SW 1271 (cell line): ENCODE measurements around the gene BCAM.
A peak's percentile ranks its signal among the peaks of the same experiment; 100 is the strongest.

Source experiments
- DNase-seq, 2 experiments: peaks; one replicate each; lab custom pipeline; 2025; lab: John Stamatoyannopoulos, UW

BCAM gene

DNA sequence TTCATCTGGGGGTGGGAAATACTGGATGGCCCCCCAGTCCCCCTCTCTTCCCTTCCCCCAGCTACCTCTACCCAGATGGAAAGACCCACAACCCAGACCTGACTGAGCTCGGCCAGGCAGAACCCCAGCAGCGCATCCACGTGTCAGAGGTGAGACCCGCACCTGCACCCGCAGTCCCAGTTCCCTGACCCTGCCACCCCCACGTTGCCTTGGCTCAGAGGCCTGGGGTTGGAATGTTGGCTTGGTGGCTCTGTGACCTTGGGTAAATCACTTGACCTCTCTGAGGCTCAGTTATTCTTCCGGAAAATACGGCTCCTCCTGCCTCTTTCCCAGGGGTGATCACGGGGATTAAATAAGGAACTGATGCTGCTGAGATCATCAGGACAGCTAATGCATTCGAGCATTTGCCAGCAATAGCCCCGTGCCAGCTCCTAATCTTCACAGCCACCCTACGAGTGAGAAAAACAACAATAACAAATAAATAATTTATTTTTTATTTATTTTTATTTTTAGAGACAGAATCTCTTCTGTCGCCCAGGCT is 18.9 kb upstream of the BCAM start:
- DNase-seq, result no peak

DNA sequence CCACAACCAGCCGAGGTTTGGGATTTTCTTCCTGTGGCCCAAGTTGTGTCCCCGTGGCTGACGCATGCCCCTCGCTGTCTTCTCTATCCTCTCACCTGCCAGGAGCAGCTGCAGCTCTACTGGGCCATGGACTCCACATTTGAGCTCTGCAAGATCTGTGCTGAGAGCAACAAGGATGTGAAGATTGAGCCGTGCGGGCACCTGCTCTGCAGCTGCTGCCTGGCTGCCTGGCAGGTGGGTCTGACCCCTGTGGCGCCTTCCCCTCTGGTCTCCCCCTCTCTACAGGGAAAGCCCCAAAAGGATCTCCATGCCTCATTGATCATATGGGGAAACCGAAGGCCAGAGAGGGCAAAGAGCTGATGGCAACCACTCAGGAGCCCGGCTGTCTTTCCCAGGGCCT is 16.6 kb upstream of the BCAM start:
- DNase-seq, result no peak

DNA sequence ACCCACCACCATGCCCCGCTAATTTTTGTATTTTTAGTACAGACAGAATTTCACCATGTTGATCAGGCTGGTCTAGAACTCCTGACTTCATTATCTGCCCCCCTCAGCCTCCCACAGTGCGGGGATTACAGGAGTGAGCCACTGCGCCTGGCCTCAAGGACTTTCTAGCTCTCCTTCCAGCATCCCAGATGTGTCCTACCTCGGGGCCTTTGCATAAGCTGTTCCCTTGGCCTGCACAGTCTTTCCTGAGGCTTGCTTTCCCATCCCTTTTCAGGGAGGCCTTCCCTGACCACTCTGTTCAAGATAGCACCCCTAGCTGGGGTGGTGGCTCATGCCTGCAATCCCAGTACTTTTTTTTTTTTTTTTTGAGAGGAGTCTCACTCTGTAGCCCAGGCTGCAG is 14.3 kb upstream of the BCAM start:
- no peak for DNase-seq

DNA sequence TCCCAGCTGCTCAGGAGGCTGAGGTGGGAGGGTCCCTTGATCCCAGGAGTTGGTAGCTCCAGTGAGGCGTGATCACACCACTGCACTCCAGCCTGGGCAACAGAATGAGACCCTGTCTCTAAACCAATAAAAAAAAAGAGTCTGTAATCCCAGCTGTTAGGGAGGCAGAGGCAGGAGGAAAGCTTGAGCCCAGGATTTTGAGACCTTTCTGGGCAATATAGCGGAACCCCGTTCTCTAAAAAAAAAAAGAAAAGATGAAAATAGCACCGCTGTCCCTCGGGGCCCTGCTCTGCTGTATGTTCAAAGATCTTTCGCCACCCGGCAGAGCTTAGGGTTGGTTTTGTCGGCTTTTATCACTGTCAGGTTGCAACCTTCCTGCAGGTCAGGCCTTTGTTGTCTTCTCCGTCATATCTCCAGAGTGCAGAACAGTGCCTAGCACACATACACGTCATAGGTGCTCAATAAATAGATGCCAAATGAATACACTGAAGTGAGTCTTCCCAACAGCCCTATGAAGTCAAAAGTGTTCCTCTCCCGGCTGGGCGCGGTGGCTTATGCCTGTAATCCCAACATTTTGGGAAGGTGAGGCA is 13.4 kb upstream of the BCAM start:
- DNase-seq, result no peak

DNA sequence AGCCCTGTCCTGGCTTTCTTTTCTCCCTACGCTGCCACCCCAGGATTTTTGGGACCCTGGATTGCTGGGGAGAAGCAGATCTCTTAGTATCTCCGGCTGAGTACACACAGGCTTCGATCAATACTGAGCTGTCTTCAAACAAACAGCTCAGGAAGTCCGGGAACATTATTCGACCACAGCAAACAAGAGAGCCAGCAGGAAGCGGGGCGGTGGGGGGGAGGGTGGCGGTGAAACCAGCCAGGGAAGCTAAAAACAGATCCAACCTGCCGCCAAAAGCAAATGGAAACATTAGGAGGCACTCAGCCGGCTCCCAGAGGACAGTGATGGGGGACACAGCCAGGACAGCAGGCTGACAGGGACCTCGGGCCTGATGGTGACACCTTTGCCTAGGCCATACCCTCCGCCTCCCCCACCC is 12.2 kb upstream of the BCAM start:
- no peak for DNase-seq

DNA sequence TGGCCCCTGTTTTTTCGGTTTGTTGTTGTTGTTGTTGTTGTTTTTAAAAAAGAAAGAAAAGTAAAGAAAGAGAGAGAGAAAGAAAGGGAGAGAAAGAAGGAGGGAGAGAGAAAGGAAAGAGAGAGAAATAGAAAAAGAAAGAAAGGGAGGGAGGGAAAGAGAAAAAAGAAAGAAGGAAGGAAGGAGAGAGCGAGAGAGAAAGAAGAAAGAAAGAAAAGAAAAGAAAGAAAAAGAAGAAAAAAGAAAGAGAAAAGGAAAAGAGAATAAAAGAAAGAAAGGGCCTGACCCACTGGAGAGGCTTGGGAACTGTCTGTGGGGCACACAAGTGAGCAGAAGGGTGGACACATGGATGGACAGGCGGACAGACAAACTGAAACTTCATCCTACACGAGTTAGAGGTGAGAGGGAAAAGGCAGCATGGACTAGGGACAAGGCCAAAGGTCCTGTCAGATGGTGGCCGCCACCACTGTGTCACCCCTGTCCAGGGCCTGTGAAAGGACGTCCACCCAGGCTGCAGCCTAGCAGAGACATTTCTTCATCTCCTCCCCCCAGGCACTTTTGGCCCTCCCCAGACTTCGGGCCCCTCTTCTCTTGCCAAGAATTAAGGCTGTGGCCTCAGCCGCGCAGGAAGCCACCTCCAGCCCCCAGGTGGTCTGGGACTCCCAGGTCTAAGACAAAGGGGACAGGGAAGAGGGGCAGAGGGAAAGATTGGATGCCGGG is 9.1 kb upstream of the BCAM start:
- no peak for DNase-seq

DNA sequence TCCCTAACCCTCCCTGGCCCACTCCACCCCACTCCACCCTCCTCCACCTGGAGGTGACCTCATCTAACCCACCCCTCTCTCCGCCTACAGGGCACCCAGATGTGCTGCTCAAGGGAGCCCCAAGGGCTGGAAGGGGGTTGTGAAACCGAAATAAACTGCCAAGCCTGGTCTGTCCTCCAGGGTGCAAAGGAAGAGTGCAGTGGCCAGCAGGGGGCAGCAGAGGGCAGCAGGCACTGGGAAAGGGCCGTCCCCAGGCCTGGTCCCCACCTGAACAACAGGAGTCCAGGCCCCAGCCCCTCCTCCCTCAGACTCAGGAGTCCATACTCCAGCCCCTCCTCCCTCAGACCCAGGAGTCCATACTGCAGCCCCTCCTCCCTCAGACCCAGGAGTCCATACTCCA is 8.4 kb upstream of the BCAM start:
- DNase-seq, result peak in 1 of 2 experiments; percentile 52

DNA sequence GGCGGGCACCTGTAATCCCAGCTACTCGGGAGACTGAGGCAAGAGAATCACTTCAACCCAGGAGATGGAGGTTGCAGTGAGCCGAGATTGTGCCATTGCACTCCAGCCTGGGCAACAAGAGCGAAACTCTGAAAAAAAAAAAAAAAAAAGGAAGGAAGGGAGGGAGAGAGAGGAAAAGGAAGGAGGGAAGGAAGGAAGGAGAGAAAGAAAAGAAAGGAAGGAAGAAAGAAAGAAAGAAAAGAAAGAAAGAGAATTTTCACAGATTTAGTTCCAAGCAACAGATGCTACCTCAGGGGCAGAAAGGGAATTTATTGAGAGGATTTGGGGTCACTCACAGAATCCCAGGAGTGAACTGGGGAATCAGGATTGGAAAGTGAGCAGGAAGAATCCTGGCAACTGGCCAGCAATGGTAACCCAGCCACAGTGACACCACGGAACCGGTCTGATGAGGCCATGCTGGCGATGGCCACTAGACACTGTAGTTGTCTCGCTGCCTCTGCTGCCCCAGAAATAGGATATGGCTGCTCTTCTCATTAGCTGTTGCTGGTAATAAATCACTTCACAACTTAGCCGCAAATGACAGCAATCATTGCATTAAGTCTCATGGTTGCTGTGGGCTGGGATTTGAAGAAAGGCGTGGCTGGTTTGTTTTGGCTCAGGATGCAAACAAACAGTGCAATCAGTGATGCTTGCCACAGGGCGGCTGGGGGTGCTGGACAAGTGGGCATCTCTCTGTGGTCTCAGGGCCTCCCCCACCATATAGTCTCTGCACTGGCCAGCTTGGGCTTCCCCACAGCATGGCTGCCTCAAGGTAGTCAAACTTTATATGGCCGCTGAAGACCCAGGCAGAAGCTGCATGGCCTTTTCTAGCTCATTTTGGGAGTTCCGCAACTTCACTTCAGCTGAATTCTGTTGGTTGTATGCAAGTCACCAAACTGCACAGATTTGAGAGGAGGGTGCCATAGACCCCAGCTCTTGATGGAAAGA is 5.2 kb upstream of the BCAM start:
- DNase-seq, result no peak

DNA sequence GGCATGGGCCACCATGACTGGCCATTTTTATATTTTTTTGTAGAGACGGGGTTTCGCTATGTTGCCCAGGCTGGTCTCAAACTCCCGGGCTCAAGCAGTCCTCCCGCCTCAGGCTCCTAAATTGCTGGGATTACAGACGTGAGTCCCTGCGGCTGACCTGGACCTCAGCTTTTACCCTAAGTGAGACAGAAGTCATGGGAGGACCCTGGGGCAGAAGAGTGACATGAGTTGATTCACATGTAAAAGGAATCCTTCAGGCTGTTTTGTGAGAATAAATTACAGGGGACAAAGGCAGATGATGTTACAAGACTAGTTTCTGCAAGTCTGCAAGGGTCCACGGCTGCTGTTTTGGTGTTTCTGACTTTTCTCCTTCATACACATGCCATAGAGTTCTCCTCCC is 2.6 kb upstream of the BCAM start:
- DNase-seq, result no peak

DNA sequence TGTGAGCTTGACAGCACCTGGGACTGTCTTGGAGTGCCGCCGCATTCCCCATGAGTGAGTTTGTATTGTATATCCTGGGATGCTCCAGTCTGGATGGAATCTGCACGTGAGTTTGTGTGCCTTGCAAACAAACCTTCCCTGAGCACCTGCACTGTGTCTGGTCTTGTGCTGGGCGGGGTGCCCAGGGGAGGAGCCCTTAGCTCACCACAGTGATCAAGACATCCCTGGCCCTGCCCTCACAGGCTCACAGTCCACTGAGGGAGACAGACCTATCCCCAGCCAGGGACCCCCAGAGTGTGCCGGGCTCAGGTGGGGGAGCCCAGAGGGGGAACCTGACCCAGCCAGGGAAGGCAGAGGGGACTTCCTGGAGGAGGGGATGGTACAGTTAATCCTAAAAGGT is 1.7 kb upstream of the BCAM start:
- DNase-seq, result no peak

DNA sequence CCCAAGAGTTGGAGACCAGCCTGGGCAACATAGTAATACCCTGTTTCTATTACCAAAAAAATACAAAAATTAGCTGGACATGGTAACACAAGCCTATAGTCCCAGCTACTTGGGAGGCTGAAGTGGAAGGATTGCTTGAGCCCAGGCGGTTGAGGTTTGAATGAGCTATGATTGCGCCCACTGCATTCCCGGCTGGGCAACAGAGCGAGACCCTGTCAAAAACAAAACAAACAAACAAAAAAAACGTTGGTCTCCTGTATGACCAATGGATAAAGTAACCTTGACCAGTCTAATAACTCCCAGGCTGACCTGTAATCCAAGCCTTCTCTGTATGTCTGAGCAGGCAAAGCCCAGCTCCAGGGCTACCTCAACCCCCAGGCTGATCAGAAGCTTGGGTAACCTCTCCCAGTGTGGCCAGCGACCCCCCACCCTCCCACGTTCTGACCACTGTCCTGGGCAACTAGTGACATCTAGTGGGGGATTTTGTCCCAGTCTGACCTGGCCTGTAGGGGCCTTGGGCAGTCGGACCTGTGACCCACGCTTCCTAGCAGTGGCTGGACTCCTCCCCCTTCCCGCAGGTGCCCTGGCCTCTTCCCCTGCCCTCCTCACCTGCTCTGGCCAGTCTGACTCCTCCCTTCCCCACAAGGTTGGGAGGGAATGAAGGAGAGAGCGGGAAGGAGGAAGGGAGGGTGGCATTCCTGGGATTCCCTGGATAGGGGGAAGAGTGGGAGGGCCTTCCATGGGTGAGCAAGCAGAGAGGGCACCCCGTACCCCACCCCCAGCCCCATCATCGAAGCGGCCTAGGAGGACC is 1.0 kb upstream of the BCAM start:
- DNase-seq, result no peak

DNA sequence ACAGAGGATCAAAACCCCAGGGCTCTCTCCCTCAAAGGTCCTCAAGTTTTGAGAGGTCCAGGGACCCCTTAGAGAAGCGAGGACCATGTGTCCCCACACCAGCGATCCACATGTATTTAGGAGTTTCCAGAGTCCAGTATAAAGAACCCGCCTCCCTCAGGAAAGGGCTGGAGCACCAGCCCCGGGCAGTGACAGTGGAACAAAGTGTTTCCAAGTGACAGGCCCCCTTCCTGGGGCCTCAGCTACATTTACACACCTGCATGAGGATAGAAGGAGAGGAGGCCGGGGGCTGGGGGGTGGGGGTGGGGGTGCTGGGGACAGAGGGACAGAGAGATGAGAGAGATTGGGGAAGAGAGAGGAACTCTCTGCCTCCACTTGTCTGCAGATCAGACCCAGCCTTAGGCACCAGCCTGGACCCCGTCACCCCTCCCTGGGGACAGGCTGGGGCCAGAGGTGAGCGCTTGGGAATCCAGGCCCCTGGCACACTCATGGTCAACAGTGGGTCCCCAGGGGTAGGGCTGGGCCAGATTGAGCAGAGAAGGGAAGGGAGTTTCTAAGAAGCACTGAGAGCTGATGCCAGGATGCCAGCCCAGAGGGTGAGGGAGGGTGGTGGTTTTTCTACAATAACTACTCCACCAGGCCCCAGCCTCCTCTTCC is 802 bp downstream of the BCAM start:
- no peak for DNase-seq

DNA sequence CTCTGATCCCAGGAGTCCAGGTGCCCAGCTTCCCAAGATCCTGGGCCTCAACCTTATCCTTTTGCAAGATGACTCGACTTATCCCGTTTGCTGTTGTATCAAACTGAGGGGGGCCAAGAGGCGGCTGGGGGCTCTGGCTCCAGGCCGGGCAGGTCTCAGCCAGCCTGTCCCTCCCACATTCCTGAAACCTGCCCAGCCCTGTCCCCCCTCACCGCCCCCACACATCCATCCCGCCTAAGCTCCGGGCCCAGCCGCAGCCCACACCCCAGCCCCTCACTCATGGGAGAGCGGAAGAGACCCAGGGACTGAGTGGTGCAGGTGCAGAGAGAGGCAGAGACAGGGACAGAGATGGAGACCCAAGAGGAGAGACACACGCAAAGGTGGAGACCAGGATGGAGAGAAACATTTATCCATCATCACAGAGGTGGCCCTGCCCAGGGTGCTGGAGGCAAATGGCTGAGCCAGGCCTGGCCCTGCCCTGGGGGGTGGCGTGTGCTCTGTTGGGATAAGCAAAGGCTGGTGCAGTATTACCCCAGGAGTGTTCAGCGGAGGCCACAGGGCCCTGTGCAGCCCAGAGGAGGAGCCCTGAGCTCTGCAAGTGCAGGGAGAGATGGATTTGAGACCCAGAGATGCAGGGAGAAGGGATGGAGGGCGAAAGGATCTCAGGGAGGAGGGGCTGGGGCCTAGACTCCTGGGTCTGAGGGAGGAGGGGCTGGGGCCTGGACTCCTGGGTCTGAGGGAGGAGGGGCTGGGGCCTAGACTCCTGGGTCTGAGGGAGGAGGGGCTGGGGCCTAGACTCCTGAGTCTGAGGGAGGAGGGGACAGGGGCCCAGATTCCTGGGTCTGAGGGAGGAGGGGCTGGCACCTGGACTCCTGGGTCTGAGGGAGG is 1.6 kb downstream of the BCAM start:
- DNase-seq, result no peak

DNA sequence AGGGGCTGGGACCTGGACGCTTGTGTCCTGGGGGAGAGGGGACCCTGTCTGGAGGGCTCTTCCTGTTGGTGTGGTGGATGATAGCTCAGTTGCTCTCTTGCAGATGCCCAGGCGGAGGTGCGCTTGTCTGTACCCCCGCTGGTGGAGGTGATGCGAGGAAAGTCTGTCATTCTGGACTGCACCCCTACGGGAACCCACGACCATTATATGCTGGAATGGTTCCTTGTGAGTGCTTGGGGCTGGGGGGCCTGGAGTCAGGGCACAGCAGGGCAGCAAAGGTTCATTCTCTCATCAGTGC is 2.2 kb downstream of the BCAM start:
- DNase-seq, result no peak

DNA sequence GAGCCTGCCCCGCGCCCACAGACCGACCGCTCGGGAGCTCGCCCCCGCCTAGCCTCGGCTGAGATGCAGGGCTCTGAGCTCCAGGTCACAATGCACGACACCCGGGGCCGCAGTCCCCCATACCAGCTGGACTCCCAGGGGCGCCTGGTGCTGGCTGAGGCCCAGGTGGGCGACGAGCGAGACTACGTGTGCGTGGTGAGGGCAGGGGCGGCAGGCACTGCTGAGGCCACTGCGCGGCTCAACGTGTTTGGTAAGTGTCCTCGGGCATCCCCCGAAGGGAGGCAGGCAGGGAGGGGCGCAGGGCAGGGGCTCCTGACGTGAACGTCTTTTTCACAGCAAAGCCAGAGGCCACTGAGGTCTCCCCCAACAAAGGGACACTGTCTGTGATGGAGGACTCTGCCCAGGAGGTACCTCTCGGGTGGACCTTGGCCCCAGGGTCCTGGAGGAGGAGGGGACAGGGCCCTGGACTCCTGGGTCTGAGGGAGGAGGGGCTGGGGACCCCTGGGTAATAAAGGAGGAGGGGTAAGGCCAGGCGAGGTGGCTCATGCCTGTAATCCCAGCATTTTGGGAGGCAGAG is 3.3 kb downstream of the BCAM start:
- DNase-seq, result no peak

DNA sequence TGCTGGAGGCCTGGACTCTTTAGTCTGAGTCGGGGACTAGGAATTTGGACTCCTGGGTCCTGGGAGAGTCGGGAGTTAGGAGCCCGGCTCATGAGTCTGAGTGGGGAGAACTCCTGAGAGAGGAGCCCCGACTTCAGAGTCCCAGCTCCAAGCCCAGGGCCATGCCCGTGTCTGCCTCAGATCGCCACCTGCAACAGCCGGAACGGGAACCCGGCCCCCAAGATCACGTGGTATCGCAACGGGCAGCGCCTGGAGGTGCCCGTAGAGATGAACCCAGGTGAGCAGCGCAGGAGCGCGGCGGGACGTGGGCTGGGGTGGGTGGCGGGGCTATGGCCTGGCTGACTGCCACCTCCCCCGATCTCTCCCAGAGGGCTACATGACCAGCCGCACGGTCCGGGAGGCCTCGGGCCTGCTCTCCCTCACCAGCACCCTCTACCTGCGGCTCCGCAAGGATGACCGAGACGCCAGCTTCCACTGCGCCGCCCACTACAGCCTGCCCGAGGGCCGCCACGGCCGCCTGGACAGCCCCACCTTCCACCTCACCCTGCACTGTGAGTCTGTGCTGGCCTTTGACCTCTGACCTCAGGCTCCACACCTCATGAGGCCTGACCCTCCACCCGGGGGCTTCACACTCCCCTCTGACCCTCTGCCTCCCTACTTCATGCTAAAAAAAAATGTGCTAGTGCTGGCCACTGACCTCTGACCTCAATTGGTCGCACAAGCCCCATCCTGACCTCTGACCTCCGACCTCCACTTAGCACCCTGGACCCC is 4.4 kb downstream of the BCAM start:
- no peak for DNase-seq

DNA sequence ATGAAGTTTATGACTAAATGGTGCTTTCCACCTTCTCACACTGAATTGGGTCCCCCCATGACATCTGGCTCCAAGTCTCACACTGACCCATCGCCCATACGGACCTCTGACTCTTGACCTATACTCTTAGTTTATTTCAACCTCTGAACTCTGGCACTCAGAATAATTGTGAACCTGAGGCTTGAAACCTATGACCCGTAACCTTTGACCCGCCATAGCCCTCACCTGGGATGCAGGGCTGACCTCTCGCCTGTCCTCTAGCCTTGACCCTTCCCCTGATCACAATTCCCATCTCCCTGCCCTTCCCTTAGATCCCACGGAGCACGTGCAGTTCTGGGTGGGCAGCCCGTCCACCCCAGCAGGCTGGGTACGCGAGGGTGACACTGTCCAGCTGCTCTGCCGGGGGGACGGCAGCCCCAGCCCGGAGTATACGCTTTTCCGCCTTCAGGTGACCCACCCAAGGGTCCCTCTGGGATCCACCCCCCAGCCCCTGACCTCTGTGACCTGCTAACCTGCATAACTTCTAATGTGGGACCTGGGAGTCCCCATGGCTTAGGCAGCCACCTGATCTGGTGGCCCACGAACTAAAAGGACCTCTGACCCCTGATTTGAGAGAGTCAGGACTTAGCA is 5.1 kb downstream of the BCAM start:
- DNase-seq, result no peak

DNA sequence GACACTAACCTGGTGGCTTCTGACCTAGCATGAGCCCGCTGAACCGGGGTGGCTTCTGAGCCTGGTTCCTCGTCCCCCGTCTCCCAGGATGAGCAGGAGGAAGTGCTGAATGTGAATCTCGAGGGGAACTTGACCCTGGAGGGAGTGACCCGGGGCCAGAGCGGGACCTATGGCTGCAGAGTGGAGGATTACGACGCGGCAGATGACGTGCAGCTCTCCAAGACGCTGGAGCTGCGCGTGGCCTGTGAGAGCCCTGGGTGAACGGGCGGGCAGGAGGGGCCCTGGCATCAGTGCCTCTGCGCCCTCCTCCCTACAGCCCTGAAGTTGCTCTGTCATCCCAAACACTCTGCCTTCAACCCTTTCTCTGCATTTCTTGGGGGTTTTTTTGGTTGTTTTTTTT is 5.6 kb downstream of the BCAM start:
- no peak for DNase-seq

DNA sequence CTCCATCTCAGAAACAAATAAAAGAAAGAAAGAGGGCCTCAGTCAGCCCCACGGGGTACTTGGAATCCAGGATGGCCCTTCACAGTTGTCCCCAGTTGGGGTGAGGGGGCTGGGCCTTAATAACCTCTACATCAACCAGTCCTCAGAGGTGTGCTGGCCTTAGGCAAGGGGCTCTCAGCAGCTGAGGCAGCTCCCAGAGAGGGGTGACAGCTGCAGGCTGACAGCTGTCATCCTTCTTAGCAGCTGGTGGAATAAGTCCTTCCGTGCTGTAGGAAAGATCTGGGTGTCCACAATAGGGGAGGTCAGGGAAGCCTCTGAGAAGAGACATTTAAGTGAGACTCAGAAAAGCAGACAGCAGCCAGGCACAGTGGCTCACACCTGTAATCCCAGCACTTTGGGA is 7.4 kb downstream of the BCAM start:
- no peak for DNase-seq
